ENCODE data around the gene POLR2E.

- no peak for TF ChIP-seq EZH2 (IDR thresholded peaks at IDR 0.05; ENCODE audit: insufficient read depth, poor library complexity, severe bottlenecking)
- no peak for TF ChIP-seq EZH2phosphoT487 (IDR thresholded peaks at IDR 0.05; ENCODE audit: insufficient read depth, low read depth)
Observed at GRCh38 chr19:1109697-1110671, 14.8 kb upstream of the POLR2E start.
